Measurements from ENCODE around the gene AMELY.

- TF ChIP-seq ZNF274 (IDR thresholded peaks at IDR 0.05; ENCODE audit: low read depth, low read length) (no peak), SUZ12 (IDR thresholded peaks at IDR 0.05; ENCODE audit: extremely low read depth, insufficient read depth, insufficient read length) (no peak)
Measured at GRCh38 chrY:6931779-6932396, 20.3 kb upstream of the AMELY start.

All from NT2/D1 (cell line).